DMS 273 treated with DMSO at 0.1 percent for 48 hours (cell line): ENCODE measurements around the gene SETD3.

Experiments
- DNase-seq: peaks from one replicate; lab custom pipeline; 2025; lab: John Stamatoyannopoulos, UW

SETD3 gene

DNA sequence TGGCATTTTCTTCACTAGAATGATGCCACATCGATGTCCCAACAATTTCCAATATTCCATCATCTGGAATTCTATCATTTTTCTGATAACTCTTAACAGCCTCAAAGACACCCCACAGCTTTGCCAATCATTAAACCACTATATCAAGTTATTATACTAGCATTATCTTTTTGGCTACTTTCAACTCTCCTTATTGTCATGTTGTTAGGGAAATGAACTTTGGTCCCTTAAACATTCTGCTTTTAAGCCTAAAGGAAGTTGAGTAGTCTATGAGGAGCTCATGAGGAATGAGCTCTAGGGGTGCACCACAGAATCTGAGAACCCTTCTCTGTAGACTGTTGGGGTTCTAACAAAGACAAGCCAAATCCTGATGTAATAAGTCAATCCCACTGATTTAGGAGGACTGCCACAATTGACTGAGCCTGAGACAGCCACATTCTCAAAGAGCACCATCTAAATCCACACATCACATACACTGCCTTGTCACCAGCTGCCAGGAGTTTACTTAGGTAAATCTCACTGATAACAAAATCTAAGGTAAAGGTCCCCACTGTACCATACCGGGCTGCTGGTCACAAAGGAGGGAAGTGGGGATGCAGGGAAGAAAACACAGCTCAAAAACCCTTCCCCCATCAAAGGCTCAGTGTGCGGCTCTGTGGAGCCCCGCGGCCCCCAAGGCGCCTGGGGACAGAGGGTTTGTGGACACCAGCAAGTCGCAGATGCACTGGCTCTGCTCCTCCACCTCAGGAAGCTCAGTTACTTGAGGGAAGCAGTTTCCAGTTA is 58.2 kb downstream of the SETD3 start:
- DNase-seq = no peak

DNA sequence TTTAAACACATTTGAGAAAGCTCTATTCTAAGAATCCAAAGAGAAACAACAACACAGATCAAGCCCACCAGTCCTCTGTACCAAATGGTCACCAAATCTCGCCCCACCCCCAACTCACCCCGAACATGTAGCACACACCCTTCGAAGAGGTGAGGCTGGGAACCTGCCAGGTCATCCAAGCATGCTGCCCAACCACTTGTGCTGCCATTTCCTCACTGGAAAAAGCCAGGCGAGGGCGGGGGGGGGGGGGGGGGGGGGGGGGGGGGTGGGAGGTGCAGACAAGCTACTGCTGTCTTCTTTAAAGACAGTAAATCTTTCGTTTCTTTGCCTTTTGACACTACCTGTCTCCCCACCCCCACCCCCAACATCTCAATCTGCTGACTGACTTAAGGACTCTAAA is 59.9 kb downstream of the SETD3 start:
- DNase-seq = no peak

DNA sequence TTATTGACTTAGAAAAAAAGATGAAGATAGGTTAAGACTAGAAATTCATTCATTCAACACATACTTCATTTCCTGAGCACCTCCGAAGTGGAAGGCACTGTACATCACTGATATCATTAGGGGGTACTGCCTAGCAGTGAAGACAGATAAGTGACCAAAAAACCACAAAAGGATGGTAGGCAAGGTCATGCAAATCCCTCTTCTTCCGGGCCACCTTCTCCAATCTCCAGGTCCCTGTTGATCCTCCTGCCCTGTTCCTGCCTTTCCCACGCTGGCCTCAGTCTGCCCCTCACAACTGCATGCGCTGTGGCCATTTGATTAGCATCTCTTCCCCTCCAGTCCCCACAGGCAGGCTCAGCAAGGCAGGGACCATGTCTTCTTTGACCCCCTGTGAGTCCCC is 60.8 kb downstream of the SETD3 start:
- DNase-seq = no peak

DNA sequence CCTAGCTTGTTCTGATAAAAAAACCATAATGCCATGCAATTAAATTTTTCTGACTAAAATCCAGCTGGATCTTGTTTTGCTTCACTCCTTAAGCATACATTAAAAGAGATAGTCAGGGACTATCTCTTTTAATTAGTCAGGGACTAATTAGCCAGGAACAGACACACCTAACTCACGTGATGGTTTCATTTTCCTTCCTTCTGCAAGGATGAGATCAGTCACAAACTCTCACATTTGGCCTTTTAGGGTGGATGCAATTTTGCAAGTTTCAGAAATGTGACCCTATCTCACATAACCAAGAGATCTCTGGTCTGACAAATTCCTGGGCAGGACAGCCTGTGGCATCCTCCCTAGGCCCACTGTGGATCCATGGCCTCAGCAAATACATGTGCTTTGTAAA is 62.4 kb downstream of the SETD3 start:
- DNase-seq = no peak

DNA sequence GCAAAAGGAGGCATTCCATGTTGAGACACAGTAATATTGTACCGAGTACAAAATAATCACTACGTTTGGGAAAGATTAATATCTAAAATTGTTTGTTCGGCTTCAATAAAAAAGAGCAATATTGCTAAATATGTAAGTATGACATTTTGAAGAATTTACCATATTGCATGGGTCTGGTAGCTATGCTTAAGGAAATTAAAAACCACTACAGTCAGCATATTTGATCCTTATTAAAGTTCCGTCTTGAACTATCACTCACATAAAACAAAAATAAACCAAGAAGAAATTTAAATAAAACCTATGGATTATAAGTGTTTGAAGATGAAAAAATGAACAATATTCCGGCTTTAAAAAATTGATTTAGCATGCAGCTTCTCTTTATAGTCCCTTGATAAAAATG is 63.8 kb downstream of the SETD3 start:
- no peak for DNase-seq

DNA sequence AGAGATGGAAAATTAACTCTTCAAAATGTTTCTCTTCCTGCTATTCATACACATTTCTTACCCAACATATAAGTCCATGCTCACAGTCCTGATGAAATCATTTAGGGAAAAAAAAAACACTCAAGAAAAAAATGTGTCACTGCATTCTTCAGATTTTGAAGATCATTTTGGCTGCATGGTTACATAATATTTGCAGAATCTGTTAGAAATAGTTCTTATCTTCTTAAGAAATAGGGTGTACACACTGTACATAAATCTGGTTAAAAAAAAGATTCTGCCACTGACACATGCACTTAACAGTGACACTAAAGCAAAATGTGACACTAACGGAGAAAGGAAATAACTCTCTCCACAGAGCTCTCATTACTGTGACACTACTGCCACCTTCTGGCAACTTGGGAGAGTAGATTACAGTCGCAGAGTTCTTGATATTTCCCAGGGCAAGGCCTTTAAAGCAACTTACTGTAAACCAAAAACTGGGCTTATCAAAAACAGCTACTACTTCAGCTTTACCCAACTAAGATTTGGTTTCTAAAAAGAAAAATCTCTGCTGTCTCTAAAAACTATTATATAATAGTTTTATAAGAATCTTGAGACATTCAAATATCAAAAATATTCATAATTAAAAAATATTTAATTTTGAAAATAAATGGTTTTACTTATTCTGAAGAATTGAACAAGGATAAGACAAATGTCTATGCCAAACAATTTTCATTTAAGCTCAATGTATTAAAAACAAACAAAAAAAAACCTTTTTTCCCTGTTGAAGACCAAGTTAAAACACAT is 65.0 kb downstream of the SETD3 start:
- DNase-seq = peak; percentile 70

DNA sequence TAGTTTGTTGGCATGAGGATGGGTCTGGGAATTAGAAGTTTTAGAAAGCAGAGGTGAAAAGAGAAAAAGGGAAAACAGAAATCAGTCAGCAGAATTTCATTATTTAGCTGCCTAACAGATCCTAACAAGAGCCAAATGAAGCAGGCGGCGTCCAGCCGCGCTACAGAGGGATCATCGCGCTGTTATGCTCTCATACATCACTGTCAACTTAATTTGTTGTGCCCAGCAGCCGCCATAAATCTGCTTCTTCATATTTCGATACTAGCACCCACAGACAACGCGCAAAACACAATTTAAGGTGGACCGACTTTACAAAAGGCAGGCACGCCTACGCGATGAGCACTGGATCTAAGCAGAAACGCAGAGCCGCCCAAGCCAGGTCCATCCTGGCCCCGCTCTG is 66.7 kb downstream of the SETD3 start:
- DNase-seq = no peak

DNA sequence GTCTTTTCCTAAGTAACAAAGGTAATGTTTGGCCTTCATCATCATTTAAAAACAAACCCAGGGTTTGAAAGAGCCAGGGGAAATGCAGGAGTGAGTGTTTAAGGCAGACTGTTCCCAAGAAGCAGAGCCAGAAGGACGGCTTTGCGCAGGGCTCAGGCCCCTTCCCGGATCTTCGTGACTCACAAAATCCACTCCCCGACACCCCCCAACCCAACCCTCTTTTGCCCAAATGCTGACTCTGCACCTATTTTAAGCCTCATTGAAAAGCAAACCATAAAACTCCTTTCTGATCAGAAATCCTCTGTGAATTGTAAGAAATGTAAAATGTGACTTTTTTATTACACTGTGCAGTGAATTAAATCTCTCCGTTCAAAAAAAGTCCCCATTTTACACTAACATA is 67.5 kb downstream of the SETD3 start:
- DNase-seq = no peak

DNA sequence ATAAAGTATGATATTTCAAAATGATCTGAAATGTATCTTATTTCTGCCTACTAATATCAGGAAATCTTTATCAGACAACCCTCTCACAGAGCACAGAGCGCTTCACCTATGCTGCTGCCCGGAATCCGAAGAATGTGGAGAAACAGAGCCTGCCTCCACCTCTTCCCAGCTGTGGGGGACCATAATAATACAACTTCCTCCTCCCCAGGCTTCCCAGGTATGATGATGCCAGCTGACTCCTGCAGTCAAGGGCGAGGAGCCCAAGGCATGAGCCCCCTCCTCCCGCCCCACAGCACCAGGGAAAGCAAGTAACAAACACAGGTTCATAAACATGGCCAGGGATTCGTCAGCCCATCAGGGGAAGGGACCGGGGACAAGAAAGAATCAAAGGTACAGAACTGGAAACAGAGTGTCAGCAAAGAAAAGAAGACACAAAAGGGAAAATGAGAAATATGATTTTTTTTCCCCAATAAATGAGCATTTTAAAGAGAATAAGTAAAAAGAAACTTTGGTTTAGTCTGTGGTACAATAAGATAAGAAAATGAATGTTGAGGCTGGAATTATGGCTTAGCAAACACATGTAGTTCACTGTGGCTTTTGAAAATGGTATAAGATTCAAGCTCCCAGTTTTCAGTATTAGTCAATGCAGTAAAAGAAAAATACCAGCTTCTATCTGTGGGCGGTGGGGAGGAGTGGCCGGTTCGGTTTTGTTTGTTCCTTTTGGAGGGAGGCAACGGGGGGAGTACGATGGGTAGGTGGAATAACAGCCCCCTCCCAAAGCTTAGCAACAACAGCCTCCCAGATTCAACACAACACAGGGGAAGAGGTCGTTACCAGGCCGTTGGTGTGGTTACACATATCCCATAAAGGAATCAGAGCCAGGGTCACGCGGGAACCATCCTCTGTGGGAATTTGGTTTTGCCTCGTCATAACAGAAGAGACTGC is 68.3 kb downstream of the SETD3 start:
- DNase-seq = no peak

DNA sequence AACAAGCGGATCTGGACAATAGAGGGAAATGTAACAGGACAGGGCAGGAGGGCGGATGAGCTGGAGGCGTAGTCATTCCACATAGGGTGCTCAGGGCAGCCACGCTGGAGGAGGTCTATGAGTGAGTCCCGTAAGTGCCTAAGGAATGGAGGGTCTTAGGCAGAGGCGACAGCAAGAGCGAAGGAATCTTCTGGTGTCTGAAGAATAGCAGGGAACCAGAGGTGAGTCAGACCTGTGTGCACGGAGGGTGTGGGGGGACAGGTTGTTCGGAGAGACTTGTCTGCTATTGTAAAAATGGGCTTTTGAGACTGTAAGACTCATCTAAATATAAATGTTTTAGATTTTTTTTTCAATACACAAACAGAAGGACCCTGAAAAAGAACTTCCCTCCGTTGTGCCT is 70.6 kb downstream of the SETD3 start:
- DNase-seq = no peak

DNA sequence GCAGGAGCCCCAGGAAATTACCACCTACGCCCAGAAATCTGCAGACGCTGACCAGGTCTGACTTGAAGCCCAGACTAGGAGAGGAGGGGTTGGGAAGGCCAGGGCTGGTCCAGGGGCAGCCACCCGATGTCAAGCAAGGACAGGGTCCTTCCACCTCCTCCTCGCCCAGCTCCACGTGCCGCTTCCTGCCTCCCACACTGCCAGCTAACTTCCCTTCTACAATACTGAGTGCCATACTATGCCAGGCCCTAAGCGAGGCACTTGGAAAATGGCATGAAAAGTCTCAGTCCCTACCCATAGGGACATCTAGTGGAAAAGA is 71.7 kb downstream of the SETD3 start:
- DNase-seq = no peak

DNA sequence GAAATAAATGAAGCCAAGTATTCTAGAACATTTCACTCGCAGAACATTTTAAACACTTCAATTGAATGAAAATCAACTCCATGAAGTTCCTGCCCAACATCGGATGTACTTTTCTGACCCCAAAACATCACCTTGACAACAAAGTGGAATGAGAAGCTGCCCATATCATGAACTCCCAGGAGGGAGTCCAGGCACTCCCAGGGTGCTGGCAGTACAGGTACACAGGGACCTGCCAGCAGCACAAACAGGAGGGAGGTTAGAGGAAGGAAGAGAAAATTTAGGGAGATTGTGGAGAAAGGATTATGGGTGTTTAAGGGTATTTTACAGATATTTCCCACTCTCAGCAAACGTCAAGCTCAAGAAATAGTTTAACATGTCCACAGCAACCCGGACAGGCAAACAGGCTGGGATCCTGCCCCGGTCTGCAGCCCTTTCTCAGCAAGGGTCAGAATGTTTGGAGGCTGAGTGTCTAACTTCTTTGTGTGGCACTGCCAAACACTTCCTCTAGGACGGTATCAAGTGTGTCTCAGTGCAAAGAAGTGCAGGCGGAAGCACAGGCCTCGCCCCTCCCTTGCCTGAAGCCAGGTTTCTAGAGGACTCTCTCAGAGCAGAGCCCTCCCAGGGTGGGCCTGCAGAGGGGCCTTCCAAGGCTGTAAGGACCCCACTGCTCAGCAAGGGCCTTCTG is 72.2 kb downstream of the SETD3 start:
- DNase-seq = no peak

DNA sequence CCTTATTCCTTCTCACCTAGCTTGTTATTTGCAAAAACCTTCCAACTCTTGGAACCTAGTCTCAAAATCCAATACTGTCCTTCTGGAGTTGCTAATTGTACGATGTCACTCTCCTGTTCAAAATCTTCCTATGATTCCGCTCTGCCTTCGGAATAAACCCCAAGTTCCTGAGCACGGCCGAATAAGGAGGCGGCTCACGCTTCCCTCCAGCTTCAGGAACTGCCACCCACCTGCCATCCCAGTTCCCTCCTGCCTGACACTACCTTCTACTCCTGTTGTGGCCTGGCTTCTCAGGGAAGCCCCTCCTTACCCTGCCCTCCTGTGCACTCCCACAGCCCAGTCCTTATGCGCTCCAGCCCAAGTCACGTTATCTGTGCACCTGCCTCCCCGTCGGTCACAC is 73.2 kb downstream of the SETD3 start:
- DNase-seq = no peak

DNA sequence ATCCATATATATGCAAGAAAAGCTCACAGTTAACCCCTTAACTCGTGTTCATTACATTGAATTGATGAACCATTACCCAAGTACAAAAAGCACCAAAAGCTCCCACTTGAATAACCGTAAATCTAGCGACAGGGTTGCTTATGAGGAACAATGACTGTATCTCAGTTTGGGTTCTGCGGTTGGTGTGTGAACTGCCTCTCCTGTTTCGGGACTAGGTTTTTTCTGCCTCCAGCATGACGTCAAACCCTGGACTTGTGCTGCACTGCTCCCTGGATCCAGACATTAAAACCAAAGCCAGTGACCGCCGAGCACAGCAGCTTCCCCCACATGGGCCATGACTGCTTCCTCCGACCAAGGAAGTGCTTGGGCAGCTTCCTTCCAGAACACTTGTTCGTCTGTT is 77.7 kb downstream of the SETD3 start:
- no peak for DNase-seq

DNA sequence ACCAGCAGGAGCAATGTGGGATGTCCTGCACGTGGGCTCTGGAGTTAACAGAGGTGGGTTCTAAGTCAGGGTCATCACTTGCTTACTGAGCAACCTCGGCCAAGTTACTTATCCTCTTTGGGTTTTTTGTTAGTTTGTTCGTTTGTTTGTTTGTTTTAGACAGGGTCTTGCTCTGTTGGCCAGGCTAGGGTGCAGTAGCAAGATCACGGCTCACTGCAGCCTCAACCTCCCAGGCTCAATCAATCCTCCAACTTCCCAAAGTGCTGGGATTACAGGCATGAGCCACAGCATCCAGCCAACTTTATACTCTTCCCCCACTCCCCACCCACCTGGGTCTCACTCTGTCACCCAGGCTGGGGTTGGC is 78.4 kb downstream of the SETD3 start:
- no peak for DNase-seq

DNA sequence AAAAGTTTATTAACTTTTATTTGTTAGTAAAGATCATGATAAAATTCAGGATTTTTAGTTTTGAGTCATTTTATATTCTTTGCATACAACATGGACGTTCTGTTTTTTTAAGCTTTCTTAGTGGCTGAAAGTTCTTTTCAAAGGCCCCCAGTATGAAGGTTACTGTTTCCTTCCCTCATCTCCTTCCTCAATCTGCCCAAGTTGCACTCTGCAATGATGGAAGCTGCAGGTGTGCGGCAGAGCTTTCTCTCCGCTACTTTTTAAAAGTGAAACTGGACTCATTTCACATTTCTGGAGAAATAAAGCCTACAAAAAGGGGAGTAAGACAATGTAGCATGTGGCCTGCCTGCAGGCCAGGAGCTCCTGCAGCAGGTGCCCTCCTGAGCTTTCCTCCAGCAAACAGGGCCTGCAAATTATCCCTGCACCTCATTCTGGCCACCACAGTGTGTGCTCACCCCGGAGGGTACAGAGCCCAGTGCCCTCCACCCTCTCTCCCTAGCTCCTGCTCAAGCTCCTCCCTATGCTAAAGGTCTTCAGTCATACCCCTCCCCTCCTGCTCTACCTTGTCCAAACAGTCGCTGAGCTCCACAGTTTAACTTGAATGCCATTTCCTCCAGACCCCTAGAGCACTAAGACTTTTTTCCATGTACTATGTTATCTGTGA is 78.9 kb downstream of the SETD3 start:
- no peak for DNase-seq

DNA sequence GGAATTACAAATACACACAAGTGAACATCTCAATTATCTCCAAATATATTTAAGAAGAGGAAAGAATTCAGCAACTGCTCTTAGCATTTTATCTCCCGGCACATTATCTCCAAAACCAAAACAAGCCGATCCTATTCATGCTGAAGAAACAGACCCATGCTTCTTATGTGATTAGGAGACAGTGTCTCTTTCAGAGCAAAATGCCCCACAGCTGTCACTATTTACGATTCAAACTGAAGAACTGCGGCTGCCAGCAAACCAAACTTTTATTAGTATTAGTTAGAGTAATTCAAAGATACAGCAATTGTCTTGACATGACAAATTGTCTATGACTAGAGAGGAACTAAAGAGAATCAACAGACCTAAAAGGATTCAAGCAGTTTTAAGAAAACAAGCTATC is 79.4 kb downstream of the SETD3 start:
- no peak for DNase-seq

DNA sequence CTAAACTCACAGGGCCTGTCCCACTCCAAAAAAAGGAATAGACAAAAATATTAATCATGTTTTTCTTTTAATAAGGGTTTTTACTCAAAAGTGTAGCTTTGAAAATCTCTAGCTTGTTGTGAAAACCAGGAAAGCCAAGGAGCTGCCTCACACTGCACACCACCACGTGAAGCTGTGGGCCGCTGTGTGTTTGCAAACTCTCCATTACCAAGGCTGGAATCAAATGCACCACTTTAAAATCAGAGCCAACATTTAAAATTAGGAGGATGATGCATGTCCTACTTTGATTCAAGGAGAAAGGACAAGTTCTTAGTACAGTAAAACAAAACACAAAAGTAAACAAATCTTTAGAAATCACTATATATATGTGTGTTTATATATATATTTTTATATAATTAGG is 83.0 kb downstream of the SETD3 start:
- no peak for DNase-seq

DNA sequence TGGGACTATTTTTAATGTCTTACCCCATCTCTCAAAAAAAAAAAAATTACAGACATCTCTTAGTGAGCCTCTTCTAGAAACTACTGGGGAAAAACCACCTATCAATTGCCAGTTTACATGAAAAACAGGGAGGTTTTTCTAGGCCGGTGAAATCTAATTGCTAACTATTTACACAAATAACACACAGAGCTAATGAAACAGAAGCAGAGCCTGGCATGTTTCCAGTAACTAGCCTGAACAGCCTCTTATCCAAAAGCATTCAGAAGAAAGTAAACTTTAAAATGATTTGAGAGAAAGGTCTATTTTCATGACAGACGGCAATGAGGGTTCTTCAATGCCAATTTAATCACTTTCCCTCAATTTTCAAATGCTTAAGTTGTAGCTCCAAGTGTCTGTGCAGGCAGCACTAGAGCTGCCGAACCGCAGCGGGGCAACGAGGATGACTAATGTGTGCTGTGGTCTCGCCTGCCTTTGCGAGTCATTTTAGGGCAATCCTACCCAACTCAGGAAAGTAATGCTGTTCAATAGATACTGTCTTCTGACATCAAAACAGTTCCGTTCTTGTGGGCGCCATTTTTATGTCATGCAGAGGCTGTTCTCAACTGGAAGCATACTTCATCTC is 84.6 kb downstream of the SETD3 start:
- DNase-seq = no peak

DNA sequence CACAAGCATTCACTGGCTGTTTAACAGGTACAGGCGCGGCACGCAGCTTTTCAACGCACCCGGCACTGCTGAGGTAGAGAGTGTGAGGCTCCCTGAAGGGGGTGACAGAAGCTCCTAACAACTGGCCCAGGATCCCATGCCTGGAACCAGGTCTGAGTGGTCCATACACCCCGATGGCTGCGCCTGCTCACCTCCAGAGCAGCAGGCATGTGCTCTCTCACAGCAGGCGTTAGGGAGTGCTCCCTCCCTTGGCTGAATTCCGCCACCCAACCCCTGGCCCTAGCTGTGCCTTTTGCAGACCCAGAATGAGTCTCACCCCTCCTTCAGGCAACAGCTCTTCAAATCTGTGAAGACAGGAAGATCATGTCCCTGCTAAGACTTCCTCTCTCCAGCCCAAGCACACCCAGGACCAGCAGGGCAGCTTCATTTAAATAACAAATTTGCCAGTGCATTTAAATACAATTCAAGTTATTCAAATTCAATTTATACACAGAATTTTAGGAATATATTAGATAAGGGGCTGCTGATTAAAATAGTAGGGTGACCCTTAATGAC is 86.0 kb downstream of the SETD3 start:
- no peak for DNase-seq
